Measurements from ENCODE around the gene PATE1. TPM values are rescaled to one million over a fixed set of nuclear protein-coding genes. Genes with fewer than 3 reads are reported as not detected.

Gene PATE1
- total RNA-seq, 1 experiment from 2014 or later, result not detected

- Histone ChIP-seq H3K27me3 (replicated peaks; ENCODE audit: control insufficient read depth, insufficient read depth, low read length) (0 out of 2 replicates have a peak, but pooled peaks cover 1% of the 10 kb centered on the region), H3K4me3 (ENCODE audit: low read depth, low read length) (no peak within 1 kb of the TSS), H3K9me3 (no peaks in the 10 kb centered on the region), H3K36me3 (ENCODE audit: control insufficient read depth, insufficient read depth, low read length) (no peaks in the 10 kb centered on the region), H3K4me1 (no peaks in the 10 kb centered on the region)
- no peak within 1 kb of the TSS for H3K4me3 Mint-ChIP-seq (ENCODE audit: unreplicated experiment)
- peaks cover 10% of the 10 kb centered on the region for H3K27me3 Mint-ChIP-seq (ENCODE audit: insufficient read depth, unreplicated experiment)
- H3K36me3 Mint-ChIP-seq (ENCODE audit: insufficient read depth, unreplicated experiment), result no peaks in the 10 kb centered on the region
- CTCF ChIA-PET, result no interaction called here
- no peaks in the 10 kb centered on the region for H3K9me3 Mint-ChIP-seq (ENCODE audit: unreplicated experiment)
- no peak for TF ChIP-seq CTCF (IDR thresholded peaks at IDR 0.05; ENCODE audit: insufficient read depth in 1 of 2, low read depth in 1 of 2, low read length in 1 of 2, severe bottlenecking in 1 of 2, unreplicated experiment in 1 of 2)
- POLR2A ChIA-PET, result no interaction called here
- no peaks in the 10 kb centered on the region for H3K4me1 Mint-ChIP-seq (ENCODE audit: low read depth, unreplicated experiment)
- intact Hi-C loops (cut with micrococcal nuclease; ENCODE audit: unreplicated experiment), result no loop called here
- no TSS peak for BruUV-seq (replicated peaks)
- no peak for DNase-seq
- H3K27ac Mint-ChIP-seq (ENCODE audit: unreplicated experiment), result no peak within 1 kb of the TSS
Measured at GRCh38 chr11:125778728-125779127, 32.6 kb downstream of the PATE1 start, which contains the start of gene PATE2. Gene PATE2, minus strand, starts transcription at chr11:125778828. Its CDS starts 55 bp downstream, at chr11:125778773.

GRCh38 chr11:125784678-125785077, 38.6 kb downstream of the PATE1 start:
- H3K27ac Mint-ChIP-seq (ENCODE audit: unreplicated experiment), result no peak overlapping the region
- H3K4me3 Mint-ChIP-seq (ENCODE audit: unreplicated experiment), result no peak overlapping the region
- TF ChIP-seq CTCF (IDR thresholded peaks at IDR 0.05; ENCODE audit: insufficient read depth in 1 of 2, low read depth in 1 of 2, low read length in 1 of 2, severe bottlenecking in 1 of 2, unreplicated experiment in 1 of 2), result no peak
- no peaks in the 10 kb centered on the region for H3K36me3 Mint-ChIP-seq (ENCODE audit: insufficient read depth, unreplicated experiment)
- H3K9me3 Mint-ChIP-seq (ENCODE audit: unreplicated experiment), result no peaks in the 10 kb centered on the region
- POLR2A ChIA-PET, result no interaction called here
- no peak for DNase-seq
- H3K4me1 ChIP-seq, result no peaks in the 10 kb centered on the region
- CTCF ChIA-PET, result no interaction called here
- no peak overlapping the region for H3K4me3 ChIP-seq (ENCODE audit: low read depth, low read length)
- H3K36me3 ChIP-seq (ENCODE audit: control insufficient read depth, insufficient read depth, low read length), result no peaks in the 10 kb centered on the region
- H3K9me3 ChIP-seq, result no peaks in the 10 kb centered on the region
- BruUV-seq (replicated peaks), result no TSS peak
- peaks cover 16% of the 10 kb centered on the region for H3K27me3 Mint-ChIP-seq (ENCODE audit: insufficient read depth, unreplicated experiment)
- H3K4me1 Mint-ChIP-seq (ENCODE audit: low read depth, unreplicated experiment), result no peaks in the 10 kb centered on the region
- H3K27me3 ChIP-seq (replicated peaks; ENCODE audit: control insufficient read depth, insufficient read depth, low read length), result 0 out of 2 replicates have a peak, but pooled peaks cover 1% of the 10 kb centered on the region
- intact Hi-C loops (cut with micrococcal nuclease; ENCODE audit: unreplicated experiment), result no loop called here

- no peak for DNase-seq
- Mint-ChIP-seq H3K4me3 (ENCODE audit: unreplicated experiment) (no peak within 1 kb of the TSS), H3K4me1 (ENCODE audit: low read depth, unreplicated experiment) (no peaks in the 10 kb centered on the region), H3K27ac (ENCODE audit: unreplicated experiment) (no peak within 1 kb of the TSS), H3K36me3 (ENCODE audit: insufficient read depth, unreplicated experiment) (no peaks in the 10 kb centered on the region), H3K9me3 (ENCODE audit: unreplicated experiment) (peaks cover 8% of the 10 kb centered on the region), H3K27me3 (ENCODE audit: insufficient read depth, unreplicated experiment) (peaks cover 23% of the 10 kb centered on the region)
- H3K36me3 ChIP-seq (ENCODE audit: control insufficient read depth, insufficient read depth, low read length), result no peaks in the 10 kb centered on the region
- no TSS peak for BruUV-seq (replicated peaks)
- intact Hi-C loops (cut with micrococcal nuclease; ENCODE audit: unreplicated experiment), result no loop called here
- H3K9me3 ChIP-seq, result no peaks in the 10 kb centered on the region
- H3K4me1 ChIP-seq, result no peaks in the 10 kb centered on the region
- CTCF ChIA-PET, result no interaction called here
- POLR2A ChIA-PET, result no interaction called here
- TF ChIP-seq CTCF (IDR thresholded peaks at IDR 0.05; ENCODE audit: insufficient read depth in 1 of 2, low read depth in 1 of 2, low read length in 1 of 2, severe bottlenecking in 1 of 2, unreplicated experiment in 1 of 2), result no peak
- H3K4me3 ChIP-seq (ENCODE audit: low read depth, low read length), result no peak within 1 kb of the TSS
- H3K27me3 ChIP-seq (replicated peaks; ENCODE audit: control insufficient read depth, insufficient read depth, low read length), result 0 out of 2 replicates have a peak, but pooled peaks cover 1% of the 10 kb centered on the region
Measured at GRCh38 chr11:125787827-125788226, 41.7 kb downstream of the PATE1 start, which contains the start of gene PATE3. Gene PATE3, plus strand, starts transcription at chr11:125788127. Its CDS starts 25 bp downstream, at chr11:125788152.
